ENCODE measurements around the gene EDN3.

Gene EDN3

DNA sequence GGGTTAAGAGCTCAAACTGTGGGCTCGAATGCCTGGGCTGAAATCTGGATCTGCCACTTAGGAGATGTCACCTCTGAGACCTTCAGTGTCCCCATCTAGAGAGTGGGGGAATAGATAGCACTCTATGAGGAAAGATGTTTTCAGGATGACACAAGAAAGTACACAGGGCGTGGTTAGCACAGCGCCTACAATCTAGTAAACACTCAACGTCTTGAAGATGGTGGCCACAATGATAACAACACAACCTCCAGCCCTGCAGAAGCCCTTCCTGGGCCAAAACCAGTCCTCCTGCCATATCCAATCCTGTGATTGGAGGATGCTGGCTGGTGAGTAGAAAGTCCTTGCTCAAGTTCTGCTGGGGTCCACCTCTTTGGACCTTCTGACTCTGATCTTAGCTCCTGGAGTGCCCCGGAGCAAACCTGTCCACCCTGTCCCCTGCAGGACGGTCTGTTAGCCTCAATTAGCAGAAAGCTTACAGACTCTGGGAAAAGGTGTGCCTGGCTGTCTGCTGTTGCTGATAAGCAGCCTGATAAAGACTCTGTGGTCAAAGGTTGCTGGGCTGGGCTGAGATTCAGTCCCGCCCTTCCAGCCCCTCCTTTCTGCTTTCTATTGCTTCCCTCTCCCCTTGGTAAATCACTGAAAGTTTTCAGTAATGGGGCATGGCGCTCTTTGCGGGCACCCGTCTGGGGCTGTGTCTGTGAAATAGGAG lies 8.2 kb downstream of the EDN3 start:
- DNase-seq, result no peak

DNA sequence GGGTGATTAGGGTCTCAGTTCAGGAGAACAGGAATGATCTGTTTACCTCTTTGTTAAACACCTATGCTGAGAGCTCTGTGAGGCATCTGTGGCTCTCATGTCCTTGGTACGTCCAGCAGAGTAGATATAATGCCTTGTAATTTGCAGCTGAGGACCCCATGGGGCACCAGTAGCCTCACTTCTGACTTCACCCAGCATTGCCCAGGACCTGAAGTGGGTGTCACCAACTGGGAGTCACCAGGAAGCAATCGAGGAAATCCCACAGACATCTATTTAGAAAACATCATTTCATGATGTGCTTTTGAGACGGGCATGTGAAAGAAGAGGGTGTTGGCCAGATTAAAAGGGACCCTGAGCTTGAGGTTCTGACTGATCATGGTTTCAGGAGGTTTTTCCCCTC lies 8.8 kb downstream of the EDN3 start:
- DNase-seq, result no peak

DNA sequence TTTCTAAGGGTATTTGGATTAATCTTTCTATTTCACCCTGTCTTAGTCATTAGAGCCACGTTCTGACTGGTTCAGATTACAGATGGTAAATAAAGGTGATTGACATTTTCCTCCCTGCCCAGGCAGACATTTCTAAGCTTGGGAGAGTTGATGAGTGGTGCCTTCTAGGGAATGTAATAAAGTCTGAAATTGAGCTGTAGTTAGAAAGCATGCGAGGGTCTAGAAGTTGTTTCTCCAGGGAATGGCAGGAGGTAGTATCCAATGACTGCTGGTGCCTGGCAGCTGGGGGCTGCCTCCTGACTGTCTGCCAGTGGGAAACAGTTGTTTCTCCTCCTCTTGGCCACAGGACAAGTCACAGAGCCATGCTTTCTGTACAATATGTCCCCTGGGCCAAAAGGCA lies 14.6 kb downstream of the EDN3 start:
- no peak for DNase-seq

DNA sequence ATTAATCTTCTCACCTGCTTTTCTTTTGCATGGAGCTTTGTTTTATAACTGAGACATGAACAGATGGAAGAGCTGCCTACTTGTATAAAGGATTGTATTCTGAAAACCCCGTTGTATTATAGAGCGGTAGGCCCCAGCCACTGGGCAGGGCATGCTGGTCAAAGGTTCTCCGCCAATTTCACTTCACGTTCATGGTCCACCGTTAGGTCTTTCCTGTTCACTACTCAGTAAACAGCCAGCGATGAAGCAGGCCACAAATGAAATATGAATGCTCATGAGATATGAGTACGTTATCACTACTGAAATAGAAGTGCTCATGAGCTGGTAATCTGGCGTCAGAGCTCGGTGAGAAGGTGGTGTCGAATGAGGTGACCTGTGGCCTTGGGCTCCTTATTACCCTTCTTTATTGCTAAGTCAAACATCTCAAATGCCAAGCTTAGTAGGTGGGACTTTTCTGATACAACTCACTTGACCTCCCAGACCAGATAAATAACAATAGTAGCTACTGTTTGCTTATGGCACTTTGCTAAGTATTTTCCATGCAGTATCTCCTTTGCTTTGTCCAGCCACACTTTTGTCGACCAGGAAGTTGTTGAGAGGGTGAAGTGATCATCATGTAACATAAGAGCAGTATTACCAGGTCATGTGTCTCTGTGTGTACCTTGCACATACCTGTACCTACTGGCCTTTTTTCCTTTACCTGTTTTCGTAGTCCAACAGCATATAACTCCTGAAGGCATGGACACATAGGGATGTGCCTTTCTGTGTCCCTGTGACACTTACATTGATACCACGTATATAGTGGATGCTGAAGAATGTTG lies 16.7 kb downstream of the EDN3 start:
- no peak for DNase-seq

DNA sequence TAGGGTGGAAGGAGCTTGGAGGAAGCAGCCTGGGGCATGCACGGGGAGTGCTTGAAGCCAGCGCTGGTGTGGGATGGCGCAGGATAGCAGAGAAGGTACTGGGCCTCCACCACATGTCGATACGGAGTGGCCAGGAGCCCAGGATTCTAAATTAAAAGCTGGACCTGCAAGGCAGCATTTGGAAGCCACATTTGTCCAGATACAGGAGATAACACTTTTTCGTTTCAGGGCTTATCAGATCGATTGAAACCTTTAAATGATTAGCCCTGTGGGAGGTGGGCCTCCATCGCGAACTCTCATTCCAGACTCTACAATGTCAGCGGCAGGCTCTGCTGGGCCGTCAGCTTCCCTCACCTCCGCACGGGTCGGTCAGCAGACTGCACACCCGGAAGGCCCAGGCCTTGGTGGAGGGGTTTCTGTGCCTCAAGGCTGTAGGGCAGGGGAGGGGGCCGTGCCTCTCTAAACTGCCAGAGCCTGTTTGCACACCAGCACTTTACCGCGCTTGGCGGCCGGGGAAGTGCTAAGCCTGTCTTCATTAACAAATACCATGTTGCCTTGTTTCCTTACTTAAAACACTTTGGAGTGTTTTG lies 17.9 kb downstream of the EDN3 start:
- DNase-seq, result no peak

DNA sequence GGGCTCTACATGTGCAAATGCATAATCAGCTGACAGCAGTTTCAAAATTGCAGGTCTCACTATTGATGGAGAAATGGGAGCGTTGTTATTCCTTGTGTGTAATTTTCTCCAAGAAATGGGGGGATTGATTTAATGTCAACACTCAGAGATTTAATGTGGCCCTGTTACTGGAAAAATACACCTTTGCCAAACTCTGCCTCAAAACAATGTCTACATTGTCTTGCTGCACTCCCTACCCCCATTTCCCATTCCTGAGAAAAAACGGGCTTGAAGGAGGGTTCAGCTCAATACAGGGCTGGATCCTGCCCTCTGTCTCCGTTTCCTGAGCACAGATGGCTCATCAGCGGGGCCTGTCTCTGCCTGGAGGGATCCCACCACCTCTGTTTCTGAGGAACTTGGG lies 18.4 kb downstream of the EDN3 start:
- no peak for DNase-seq

DNA sequence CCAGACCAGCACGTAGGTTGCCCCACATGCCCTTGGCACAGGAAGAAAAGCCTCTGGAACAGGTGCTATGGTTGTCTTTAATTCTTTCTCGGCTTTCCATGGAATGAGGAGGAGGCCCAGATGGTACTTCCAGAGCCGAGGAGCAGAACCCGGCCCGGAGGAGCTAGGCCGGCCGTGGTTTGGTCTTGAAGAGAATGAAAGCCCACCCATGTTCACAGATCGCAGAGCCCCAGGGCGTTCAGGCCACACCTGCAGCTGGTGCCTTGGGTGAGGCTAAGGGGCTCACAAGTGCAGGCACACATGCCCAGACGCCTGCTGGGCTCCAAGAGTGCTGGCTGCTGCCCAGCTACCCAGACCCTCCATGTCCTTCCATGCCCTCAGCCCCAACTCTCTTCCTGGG lies 20.0 kb downstream of the EDN3 start:
- DNase-seq, result no peak

DNA sequence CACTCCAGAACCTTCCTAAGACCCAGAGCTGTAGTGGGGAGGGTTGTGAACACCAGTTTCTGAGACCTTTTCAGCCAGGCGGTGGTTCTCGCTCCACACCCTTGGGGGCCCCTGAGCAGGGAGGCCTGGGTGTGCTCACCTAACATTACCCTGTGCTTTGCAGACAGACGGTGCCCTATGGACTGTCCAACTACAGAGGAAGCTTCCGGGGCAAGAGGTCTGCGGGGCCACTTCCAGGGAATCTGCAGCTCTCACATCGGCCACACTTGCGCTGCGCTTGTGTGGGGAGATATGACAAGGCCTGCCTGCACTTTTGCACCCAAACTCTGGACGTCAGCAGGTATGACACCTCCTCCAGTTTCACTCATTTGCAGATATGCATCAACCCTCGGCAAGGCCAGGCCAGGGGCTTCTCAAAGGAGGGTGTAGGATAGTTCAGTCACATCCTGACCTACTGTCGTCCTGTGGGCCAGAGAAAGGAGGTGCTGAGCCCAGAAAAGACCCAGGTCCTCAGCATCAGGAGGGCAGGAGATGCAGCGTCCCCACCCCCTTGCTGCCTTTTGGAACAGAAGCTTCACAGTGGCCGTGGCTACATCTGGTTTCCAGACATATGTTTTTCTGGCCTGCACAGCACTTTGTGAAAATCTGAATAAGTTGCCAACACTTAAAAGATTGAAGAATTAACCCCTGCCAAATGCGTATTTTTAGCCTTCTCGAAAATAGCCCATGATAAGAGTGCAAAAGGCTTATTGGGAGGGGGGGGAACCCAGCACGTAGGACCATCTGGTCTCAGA lies 20.6 kb downstream of the EDN3 start:
- no peak for DNase-seq

DNA sequence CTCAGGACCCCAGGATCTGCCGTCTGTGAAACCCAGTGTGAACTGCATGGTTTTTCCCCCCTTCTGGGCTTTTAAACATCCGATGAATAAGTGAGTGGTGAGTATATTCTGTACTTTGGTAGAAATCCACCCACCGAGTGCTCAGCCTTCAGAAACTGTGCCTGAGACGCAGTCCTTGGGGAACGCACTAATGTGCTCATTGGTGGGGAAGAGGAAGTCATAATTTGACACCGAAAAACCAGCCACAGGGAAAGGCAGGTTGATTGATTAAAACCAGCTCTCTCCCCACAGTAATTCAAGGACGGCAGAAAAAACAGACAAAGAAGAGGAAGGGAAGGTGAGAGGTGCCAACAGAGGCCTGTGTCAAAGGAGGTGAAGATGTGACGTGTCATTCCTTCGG lies 21.7 kb downstream of the EDN3 start:
- DNase-seq, result no peak

DNA sequence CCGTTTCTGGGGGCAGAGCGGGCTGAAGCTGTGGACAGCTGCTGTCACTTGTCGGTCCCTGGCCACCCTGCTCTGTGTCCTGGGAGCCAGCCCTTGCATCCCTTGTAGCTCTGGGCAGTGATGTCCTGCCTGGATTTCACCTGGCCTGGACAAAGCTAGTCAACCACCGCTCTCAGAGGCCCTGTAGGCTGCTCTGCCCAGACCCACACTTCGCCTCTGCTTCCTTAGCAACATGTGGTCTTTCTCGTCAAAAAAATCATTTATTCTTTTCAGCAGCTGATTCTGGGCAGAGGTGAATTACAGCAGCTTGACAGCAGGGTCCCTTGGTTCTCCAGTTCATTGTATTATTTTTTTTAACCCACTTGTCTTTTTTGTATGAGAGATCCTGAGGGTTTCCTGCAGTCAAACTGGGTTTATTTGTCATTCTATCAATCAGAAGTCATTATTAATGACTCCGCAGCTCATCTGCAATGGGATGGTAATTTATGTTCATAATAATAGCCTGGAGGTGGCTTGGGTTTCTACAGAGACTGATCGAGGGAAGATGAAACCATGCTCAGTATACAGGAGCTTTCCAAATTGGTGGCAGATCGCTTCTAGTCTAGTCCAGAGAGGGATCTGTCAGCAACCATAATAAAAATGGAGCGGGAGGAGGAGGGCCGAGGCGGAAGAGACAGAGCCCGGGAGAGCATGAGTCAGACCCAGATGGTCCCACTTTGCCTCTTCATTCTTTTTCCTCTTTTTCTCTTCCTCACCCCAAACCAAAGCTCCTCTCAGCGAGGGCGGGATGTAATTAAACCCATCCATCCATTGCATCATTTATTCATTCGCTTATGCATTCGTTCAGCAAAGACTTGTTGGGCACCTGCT lies 22.4 kb downstream of the EDN3 start:
- DNase-seq, result no peak

DNA sequence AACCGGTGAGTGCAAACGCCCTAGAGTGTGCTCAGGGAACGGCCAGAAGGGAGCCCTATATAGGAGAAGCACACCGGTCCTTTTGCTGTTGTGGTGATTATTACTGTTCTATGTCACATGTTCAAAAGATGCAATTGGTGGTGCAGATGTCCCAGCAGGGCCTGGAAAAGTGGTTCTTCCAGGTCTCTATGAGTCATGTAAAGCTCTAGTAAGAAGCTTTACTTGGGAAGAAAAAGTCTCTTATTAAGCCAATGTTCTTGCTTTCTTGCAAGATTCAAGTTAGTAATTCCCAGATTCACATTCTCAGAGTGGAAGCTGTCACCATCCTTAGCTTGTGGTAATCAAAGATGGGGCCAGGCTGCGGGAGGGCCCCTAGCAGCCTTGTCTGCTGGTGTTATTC lies 23.3 kb downstream of the EDN3 start:
- no peak for DNase-seq

DNA sequence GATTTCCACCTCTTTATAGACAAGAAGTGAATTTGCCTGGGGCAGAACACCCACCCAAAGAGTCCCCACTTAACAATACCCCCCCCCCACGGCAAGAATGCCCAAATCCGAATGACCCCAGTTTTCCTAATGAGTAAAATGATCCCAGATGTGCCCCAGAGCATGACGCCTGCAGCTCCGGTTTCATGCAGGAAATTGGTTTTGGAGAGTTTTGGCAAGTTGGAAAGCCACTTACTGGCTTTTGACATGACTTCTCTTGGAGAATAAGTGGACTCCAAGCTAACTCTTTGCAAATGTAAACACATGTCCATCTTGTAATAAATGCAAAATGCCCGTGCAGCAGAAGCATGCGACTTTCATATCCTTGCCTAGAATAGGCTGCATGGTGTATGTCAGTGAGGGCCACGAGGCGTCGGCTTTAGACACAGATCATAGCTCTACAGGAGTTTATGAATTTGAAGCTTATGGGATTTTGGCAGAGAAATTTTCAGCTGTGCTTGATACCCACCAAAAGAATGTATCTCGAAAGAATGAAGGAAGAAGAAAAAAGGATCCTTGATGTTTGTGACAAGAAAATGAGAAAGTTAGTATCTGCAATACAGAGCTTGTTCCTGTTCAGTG lies 24.2 kb downstream of the EDN3 start:
- no peak for DNase-seq

DNA sequence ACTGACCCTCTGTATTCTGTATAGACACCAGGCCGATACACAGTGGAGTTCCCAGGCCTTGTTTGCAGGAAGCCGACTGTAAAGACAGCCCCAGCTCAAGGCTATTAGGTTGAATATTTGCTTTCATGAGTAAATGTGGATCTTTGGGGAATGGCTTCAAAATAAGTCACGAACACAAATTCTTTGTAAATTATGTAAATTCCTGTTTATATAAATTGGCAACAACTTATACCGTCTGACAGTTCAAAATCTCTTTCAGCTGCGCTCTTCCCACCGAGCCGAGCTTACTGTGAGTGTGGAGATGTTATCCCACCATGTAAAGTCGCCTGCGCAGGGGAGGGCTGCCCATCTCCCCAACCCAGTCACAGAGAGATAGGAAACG lies 24.7 kb downstream of the EDN3 start:
- DNase-seq, result no peak

DNA sequence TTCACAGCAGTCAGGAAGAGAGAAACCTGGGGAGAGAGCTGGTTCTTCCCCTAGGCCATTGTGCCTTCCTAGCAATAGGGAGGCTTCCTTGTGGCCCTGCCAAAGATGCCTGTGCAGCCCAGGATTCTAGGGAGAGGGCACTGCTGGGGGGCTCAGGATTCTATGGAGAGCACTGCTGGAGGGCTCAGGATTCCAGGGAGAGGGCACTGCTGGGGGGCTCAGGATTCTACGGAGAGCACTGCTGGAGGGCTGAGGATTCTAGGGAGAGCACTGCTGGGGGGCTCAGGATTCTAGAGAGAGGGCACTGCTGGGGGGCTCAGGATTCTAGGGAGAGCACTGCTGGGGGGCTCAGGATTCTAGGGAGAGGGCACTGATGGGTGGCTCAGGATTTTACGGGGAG lies 25.8 kb downstream of the EDN3 start:
- no peak for DNase-seq

DNA sequence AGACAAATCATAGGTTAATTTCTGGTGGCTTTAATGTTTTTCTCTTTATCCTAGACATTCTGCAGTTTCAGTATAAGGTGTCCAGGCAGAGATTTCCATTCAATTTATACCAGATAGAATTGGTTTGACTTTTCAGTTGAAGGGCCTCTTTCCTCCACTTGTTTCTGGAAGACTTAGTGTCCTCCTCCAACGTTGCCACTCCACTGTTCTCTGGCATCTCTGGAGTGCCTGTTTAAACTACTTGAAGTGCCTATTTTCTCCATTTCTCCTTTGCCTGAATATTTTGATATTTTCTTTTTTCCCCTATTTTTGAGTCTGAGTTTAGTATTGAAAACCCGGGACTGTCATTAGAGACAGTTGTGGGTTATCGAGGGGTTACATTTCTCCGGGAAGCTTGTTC lies 27.7 kb downstream of the EDN3 start:
- DNase-seq, result no peak

DNA sequence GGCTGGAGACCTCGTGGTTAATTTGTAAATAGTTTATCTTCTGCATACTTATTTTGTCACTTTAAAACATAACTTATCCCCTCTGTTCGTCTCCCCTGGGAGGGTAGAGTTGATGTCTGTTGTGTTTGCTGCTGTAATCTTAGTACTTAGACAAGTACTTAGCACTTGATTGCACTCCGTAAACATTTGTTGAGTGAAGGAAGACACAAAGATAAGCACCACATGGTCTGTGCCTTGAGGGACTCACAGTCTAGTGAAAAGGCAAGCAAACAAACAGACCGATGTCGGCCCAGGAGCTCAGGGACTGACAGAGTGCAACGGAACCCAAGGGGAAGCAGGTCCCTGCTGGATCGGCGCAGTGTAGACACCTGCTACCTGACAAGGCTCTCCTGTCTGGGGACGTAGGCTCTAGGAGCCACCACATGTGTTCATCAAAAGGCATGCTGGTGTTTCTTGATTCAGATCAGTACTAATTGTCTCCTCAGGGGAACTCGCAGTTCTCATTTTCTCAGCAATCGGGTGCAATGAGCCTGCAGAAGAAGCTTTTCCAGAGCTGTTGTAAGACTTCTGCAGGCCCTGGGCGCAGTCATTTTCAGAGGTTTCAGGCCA lies 31.4 kb downstream of the EDN3 start:
- DNase-seq, result no peak

DNA sequence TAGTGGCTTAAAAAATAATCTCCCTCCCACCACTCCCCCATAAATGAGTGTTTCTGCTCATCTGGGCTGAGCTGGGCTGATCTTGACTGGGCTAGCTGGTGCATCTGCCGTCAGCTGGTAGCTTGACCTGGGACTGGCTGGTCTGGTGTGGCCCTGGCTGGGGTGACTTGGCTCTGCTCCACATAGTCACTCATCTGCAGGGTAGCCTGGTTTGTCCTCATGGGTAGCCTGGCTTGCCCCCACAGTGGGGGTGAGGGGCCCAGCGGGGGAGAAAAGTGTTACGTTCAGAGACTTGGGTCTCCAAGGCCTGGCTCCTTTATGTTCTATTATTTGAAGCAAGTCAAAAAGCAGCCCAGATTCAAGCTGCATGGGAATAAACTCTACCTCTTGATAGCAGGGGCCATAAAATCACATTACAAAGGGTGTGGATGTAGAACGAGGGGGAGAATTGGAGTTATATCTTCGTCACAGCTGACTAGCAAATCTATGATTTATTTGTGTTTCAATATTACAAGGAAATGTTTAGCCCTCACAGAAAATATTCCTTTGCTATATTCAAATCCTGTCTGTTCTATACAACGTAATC lies 32.9 kb downstream of the EDN3 start:
- no peak for DNase-seq

DNA sequence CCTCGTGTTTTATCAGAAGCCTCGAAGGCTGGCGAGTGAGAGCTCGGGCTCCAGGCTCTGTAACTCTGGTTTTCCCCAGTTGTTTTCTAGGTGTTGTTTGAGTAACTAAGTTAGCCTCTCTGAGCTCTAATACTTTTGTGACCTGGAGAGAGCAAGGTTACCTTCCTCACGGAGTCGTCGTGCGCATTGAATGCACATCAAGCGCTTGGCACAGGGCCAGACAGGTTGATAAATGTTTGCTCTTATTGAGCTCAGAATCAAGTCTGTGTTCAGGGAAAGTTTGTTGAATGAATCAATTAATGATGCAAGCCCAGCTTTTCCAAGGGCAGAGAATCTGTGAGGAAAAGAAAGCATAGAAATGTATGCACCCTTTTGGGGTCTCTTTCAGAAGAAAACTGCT lies 33.5 kb downstream of the EDN3 start:
- DNase-seq, result no peak

DNA sequence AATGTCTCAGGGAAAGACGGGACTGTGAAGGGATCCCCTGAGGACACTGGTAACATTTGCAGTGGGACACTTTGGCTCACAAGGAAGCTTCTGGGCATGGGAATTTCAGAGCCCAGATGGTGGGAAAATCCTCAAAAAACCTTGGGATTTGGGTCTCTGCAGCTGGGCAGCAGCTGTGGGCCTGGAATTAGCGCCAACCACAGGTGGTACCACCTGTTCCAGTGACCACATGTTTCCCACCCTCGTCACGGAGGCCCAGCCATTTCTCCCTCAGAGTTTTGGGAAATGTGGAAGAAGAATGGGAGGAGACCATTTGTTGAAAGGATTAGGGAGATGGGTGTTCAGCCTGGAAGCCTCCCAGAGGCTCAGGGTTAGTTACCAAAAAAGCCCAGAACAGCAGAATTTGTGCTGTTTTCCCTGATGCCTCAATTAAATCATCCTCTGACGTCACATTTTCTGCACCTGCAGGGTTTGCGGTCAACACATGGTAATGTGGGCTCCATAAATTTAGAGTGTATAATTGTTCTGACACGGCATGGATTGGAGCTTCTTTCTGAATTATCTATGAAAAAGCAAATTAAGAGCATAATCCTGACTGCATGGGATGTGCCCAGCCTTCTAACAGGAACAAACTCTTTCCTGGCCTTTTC lies 34.4 kb downstream of the EDN3 start:
- no peak for DNase-seq

DNA sequence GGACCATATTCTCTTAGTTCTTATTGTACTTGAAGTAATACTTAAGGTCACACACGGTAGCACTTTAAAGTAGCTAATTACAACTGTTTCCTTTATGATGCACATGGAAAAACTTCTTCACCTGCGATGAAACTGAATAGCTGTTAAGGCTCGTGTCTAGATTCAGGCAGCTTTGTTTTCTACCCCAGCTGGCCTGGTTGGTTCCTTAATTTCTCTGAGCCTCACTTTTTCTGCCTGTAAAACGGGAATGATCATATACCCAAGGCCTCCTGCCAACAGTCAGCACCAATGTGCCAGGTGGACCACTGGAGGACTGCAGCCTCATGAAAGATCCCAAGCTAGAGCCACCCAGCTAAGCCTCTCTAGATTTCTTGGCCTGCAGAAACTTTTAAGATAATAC lies 35.0 kb downstream of the EDN3 start:
- no peak for DNase-seq

DNA sequence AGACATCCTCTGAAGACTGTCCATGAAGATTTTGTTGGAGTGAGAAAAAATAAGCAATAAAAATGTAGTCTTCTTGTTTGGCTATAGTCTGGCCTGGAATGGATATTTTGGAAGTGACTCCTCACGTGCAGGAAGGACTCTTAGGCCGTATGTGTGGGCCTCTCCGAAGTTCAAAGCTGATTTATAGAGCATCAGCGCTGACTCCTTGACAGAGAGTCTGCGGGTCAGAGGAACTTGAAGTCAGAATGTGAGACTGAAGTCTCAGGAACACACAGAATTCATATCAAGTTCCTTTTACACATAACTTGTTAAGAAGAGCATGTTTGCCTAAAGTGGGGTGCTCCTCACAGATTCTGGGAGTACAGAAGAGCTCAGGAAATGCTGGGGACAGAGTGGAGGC lies 36.1 kb downstream of the EDN3 start:
- no peak for DNase-seq
